Measurements from ENCODE around the gene LYPD1.

- TF ChIP-seq CTCF (IDR thresholded peaks at IDR 0.05) = no peak
- TF ChIP-seq, protein P1, sequence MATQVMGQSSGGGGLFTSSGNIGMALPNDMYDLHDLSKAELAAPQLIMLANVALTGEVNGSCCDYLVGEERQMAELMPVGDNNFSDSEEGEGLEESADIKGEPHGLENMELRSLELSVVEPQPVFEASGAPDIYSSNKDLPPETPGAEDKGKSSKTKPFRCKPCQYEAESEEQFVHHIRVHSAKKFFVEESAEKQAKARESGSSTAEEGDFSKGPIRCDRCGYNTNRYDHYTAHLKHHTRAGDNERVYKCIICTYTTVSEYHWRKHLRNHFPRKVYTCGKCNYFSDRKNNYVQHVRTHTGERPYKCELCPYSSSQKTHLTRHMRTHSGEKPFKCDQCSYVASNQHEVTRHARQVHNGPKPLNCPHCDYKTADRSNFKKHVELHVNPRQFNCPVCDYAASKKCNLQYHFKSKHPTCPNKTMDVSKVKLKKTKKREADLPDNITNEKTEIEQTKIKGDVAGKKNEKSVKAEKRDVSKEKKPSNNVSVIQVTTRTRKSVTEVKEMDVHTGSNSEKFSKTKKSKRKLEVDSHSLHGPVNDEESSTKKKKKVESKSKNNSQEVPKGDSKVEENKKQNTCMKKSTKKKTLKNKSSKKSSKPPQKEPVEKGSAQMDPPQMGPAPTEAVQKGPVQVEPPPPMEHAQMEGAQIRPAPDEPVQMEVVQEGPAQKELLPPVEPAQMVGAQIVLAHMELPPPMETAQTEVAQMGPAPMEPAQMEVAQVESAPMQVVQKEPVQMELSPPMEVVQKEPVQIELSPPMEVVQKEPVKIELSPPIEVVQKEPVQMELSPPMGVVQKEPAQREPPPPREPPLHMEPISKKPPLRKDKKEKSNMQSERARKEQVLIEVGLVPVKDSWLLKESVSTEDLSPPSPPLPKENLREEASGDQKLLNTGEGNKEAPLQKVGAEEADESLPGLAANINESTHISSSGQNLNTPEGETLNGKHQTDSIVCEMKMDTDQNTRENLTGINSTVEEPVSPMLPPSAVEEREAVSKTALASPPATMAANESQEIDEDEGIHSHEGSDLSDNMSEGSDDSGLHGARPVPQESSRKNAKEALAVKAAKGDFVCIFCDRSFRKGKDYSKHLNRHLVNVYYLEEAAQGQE (IDR thresholded peaks at IDR 0.05; ENCODE audit: insufficient read depth in 1 of 2, low read depth in 2 of 2, low read length in 1 of 2) = no peak
- TF ChIP-seq SIN3A (IDR thresholded peaks at IDR 0.05; ENCODE audit: borderline replicate concordance, insufficient read depth, low read depth, low read length) = no peak
Observed at GRCh38 chr2:132671151-132671835, 1.3 kb upstream of the LYPD1 start.

Measured in Panc1 (cell line).